Measurements from ENCODE around the gene KLHL24. TPM values are rescaled to one million over a fixed set of nuclear protein-coding genes. Genes with fewer than 3 reads are reported as not detected.

The KLHL24 gene
- polyA plus RNA-seq, 3 donors, result 10.1 to 15.6 (median 10.8) TPM

DNA sequence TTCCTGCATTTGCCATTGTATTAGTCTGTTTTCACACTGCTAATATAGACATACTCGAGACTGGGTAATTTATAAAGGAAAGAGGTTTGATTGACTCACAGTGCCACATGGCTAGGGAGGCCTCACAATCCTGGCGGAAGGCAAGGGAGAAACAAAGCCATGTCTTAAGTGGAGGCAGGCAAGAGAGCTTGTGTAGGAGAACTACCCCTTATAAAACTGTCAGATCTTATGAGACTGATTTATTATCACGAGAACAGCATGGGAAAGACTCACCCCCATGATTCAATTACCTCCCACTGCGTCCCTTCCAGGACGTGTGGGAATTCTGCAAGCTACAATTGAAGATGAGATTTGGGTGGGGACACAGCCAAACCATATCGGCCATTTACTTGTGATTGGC, 90.0 kb downstream of the KLHL24 start:
- H3K27ac ChIP-seq (ENCODE audit: low read depth, low read length), result no peak overlapping the region
- 52 to 87% (median 72%) methylated on average over 6 of the region's 6 CpGs for WGBS, 3 donors

DNA sequence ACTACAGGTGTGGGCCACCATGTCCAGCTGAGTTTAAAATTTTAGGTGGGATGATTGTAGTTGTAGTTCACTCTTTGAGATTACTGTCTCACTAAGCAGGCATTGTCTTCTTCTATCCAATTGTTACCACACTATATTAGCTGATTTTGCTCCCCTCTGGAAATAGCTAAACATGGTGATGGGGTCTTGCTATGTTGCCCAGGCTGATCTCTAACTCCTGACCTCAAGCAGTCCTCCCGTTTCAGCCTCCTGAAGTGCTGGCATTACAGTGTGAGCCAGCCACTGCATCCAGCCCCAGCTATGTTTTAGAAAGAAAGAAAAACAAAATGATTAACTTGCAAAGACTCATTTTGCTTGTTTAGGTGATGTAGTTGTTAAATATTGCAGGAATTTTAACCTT, 92.8 kb downstream of the KLHL24 start:
- no peak overlapping the region for H3K27ac ChIP-seq (ENCODE audit: low read depth, low read length)
- WGBS, 3 donors, result 97 to 100% (median 100%) methylated on average over 1 of the region's 1 CpG

DNA sequence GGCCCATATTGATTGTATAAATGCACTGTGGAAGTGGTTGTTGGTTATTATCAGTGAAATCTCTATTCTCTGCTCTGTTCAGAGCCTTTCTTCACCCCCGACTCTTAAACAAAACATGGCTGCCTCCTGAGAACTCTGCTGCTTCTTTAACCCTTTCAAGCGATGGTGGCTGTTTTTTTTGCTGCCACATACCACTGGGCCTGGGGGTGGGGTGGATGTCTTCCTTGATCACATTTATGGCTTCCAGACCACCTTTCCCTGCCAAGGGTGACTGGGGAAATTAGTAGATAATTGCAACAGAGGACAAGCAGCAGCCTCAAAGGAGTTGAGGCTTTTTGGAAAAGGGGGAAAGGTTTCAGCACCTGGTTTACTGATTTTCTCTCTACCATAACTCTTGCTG, 94.9 kb downstream of the KLHL24 start:
- WGBS, 3 donors, result 85 to 96% (median 87%) methylated on average over 2 of the region's 2 CpGs
- H3K27ac ChIP-seq (ENCODE audit: low read depth, low read length), result no peak overlapping the region

DNA sequence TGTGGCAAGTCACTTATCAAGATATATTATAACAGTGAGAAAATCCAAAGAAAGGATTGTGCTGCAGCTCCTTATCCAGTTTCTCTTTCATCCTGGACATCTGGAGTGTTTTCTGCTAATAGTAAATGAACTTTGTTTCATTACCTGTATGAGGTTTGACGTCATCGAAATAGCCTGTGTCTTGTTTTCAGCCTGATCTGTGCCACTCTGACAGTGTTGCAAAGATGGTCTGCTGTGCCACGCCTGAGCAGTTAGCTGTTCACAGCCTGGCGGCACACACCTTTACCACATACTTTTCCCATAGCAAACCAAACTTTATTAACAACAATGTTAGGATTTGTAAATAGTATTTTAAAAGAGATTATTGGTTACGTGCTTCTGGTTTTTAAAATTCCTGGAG, 96.2 kb downstream of the KLHL24 start:
- no peak overlapping the region for H3K27ac ChIP-seq (ENCODE audit: low read depth, low read length)
- WGBS, 3 donors, result 87 to 96% (median 95%) methylated on average over 5 of the region's 5 CpGs

DNA sequence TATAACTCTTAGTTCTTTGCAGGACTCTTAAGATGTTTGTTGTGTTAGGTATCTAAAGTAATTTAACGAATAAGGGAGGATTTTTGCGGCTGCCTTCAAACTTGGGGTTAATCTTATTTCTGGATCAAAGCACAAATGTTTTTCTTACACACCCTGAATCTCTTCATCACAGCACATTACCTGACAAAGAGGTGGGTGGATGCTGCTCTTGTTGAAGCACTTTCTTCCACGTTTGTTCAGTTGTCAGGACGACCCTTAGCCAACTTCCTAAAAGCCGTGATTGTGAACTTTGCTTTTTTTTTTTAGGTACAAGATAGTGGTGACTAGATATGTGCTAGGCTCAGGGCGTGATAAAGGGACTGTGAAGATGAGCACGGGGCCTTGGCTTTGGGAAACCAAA, 98.1 kb downstream of the KLHL24 start:
- 78 to 91% (median 80%) methylated on average over 7 of the region's 7 CpGs for WGBS, 3 donors
- no peak overlapping the region for H3K27ac ChIP-seq (ENCODE audit: low read depth, low read length)

Other genes starting within 250 kb of the KLHL24 start
- gene MCF2L2, start 207.0 kb upstream of the KLHL24 start, polyA plus RNA-seq, result under 1 TPM; 0.06 to 0.22 (median 0.12) TPM
- gene KLHL6, start 79.9 kb upstream of the KLHL24 start, polyA plus RNA-seq, result 1 to 10 TPM in 2 of 3 donors, under 1 TPM in 1; 0.44 to 1.3 (median 1.2) TPM
- gene YEATS2, start 62.2 kb downstream of the KLHL24 start, polyA plus RNA-seq, result 1 to 10 TPM; 4.8 to 5.4 (median 5.0) TPM
- 1 to 10 TPM in 1 of 3 donors, under 1 TPM in 1, not detected in 1; 0.70 to 1.8 TPM for gene MAP6D1, start 190.0 kb downstream of the KLHL24 start, polyA plus RNA-seq
- 10 to 100 TPM; 34.8 to 60.8 (median 47.5) TPM for gene PARL, start 249.3 kb downstream of the KLHL24 start, polyA plus RNA-seq

Measured in adipose tissue (tissue), 3 donors.